Skin of body (tissue), 2 donors: ENCODE measurements around the gene TEX22. TPM values are rescaled to one million over a fixed set of nuclear protein-coding genes. Genes with fewer than 3 reads are reported as not detected.

Experiments used
- DNase-seq: peaks from one replicate; lab custom pipeline; 2025; lab: John Stamatoyannopoulos, UW
- total RNA-seq: library from RNA; depleted of rRNA; stranded (reverse); fragments of >200 nt; gene quantifications from one replicate; pipeline ENCODE4 v1.2.3, GENCODE V29; 2014

TEX22 gene
- total RNA-seq, 1 donor from 2014 or later: 0.20 TPM

DNA sequence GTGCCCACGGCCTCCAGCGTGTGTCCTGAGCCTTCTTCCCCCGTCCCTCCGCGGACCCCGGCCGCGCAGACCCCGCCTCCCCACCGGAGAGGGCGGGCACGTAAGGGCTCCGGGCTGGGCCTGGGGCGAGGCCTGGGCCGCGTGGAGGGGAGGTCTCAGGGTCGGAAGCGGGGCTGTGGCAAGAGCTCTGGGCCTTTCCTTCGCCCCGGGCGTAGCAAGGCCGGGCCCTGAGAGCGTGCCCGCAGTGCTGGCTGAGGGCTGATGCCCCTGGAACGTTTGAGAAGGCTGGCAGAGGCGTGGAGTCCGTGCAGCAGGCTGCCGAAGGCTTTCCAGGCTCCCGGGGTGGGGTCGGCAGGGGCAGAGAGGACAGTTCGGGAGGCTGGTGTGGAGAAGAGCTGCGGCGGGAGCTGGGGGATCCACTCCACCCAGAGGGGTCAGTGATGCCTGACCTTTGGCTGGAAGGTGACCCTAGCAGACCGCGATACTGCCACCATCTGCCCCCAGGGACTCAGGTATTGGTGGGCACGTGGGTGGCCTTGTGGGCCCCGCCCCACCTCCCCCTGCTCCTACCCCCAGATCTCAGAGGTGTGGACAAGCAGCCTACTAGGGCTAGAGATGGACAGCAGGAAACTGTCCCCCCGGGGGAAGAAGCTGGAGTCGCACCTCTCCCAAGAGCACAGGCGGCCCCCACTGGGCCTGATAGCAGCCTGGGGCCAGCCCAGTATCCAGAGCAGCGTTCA is 558 bp downstream of the TEX22 start:
- DNase-seq: no peak

DNA sequence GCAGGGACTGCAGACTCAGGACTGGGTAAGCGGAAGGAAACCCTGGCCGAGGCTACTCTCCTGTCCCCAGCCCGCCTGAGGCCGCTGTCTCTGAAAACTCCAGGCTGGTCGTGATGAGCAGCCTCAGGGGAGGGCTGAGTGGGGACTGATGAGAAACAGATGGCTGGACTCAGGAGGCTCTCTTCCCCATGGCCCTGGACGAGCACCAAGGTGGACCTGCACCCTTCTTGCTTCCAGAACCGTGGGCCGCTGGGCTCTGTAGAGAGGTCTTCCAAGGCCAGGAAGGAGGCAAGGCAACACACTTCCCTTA is 1.1 kb downstream of the TEX22 start:
- DNase-seq: no peak

DNA sequence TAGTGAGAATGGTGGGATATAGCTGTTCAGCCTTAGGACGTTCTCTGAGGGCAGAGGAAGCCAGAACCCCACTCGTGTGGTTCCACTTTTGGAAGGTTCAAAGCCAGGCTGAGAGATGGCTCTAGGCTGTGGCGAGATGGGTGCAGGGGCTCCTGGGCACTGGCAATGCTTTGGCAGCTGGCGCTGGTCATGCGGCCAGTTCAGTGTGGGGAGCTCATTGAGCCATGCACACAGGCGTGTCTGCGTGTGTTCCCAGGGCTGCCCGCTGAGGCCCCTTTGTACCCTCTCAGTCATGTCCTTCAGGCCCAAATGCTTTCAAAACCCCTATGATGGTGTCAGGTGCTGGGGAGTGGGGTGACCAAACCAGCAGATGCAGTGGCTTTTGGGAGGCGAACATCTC is 1.7 kb downstream of the TEX22 start:
- no peak for DNase-seq

DNA sequence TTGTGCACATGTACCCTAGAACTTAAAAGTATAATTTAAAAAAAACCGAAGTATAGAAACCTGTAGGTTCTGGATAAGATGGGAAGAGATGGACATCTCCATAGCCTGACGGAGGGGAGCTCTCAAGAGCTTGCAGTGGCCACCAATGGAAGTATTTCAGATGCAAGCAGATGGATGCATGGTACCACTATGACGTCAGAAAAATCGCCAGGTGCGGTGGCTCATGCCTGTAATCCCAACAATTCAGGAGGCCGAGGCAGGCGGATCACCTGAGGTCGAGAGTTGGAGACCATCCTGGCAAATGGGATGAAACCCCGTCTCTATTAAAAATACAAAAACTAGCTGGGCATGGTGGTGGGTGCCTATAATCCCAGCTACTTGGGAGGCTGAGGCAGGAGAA is 3.4 kb downstream of the TEX22 start:
- DNase-seq: no peak

GRCh38 chr14:105408592-105408991 is 10.3 kb downstream of the TEX22 start:
- DNase-seq: no peak

GRCh38 chr14:105409364-105409763 is 11.0 kb downstream of the TEX22 start:
- DNase-seq: no peak

DNA sequence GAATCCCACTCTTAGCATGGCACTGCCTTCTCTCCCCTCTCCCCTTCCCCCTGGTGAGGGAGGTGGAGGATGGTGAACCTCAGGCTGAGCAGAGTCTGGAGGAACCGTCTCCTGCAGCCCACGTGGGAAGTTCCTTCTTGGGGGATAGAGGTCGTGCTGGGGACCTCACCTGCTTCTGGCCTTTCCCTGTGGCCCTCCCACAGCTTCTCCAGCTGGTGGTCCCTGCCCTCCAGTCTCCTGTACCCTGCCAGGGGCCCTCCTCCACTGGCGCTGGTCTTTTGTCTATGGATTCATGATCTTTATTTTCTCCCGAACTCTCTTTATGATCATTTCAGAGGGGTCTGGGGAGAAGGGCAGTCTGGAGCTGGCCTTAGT is 12.3 kb downstream of the TEX22 start:
- DNase-seq: no peak

DNA sequence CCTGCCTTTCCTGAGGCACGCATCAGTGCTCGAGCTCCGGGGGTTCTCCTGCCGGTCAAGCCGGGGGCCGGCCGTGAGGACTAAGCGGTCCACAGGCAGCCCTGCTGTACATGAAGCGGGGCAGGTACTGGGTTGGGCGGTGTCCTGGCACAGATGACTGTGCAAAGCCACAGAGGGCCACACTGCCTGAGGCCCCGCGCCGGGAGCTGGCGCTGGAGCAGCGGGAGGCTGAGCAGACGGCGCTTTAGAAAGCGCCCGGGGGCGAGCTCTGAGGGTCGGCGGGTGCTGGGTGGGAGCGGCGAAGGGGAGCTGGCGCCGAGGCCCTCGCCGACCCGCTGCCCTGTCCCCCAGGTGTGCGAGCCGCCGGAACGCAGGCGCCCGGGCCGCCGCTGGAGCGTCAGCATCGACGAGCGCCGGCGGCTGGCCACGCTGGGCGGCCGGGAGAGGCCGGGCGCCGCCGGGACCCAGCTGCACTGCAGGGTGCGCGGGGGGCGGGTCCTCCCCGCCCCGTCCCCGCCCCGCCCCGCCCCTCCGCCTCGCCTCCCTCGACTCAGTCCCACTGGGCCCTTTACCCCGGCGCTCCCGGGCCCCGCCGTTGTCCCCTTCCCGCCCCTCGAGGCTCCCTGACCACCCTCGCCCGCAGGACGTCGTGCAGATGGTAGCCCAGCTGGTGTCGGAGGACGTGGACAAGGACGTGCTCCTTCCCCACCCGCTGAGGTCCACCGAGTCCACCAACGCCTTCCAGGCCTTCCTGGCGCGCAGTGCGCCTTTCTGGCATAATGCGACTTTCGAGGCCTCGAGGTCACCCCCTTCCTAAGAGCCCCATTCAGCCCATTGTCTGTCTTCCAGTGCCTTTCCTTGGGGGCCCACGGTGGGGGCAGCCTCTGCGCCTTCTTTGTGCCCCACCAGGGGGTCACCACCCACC is 12.9 kb downstream of the TEX22 start:
- no peak for DNase-seq

- no peak for DNase-seq
Measured at GRCh38 chr14:105411985-105412770, 13.8 kb downstream of the TEX22 start.

DNA sequence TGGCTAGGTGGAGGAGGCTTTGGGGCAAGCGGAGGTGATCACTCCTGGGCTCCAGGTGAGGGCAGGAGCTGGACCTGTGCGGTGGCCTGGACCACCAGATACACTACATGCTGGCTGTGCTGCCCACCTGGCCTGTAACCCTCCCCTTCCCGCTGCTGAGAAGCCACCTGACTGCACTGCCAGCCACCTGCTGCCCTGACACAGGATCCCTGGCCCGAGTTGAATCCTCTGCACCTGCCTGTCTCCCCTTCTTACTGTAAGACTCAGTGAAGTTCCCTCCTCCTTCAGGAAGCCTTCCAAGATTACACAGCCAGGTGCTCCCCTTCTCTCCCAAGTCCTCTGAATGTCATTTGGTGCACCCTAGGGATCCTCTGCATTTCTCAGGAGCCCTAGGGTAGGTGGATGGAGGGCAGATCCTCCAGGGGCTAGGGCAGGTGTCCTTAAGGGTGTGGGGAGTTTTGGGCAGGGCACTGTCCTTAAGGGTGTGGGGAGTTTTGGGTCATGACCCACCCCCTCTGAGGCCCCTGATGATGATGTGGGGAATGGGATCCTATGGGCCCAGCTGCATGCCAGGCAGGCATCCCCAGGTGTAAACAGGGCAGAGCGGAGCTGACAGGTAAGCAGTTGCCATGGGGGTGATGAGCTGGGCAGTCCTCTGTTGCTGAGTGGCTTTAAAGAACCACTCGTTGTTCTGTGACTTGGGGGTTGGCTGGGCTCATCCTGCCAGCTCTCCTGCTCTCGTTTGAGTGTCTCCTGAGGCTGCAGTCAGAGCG is 14.6 kb downstream of the TEX22 start:
- no peak for DNase-seq

DNA sequence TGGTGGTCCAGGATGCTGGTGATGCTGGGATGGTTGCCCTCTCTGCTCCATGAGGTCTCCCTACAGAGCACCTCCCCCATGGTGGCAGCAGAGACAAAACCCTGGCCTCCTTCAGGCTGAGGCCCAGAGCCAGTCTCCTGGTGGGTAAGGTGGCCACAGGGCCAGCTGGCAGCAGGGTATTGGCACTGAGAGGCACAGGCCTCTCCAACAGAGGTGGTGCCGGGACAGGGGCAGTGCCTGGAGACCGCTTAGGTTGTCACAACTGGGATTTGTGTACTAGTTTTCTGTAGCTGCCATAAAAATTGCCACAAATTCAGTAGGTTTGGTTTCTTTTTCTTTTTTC is 15.2 kb downstream of the TEX22 start:
- DNase-seq: no peak

GRCh38 chr14:105414456-105415371 is 16.4 kb downstream of the TEX22 start:
- DNase-seq: peak; percentile 74

GRCh38 chr14:105415481-105416428 is 17.4 kb downstream of the TEX22 start:
- no peak for DNase-seq

- DNase-seq: no peak
Measured at GRCh38 chr14:105416671-105417070, 18.3 kb downstream of the TEX22 start.

DNA sequence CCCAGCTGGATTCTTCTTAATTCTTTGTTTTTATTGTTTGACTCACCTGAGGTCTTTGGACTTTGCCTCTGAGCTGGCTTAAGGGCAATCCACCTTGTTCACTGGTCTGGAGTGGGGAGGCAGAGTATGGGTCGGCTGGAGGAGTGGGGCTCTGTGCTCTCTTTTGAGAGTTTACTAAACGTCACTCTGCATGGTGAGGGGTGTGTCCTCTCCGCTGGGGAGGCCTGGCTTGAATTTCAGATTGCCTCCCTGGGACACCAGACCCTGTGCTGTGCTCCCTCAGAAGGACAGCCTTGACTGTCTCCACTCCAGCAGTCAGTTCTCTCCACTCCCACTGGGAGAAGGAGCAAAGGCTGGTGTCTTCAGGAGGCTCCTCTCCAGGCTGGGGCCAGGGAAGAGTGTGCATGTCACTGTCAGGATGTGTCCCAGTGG is 19.4 kb downstream of the TEX22 start:
- DNase-seq: no peak

DNA sequence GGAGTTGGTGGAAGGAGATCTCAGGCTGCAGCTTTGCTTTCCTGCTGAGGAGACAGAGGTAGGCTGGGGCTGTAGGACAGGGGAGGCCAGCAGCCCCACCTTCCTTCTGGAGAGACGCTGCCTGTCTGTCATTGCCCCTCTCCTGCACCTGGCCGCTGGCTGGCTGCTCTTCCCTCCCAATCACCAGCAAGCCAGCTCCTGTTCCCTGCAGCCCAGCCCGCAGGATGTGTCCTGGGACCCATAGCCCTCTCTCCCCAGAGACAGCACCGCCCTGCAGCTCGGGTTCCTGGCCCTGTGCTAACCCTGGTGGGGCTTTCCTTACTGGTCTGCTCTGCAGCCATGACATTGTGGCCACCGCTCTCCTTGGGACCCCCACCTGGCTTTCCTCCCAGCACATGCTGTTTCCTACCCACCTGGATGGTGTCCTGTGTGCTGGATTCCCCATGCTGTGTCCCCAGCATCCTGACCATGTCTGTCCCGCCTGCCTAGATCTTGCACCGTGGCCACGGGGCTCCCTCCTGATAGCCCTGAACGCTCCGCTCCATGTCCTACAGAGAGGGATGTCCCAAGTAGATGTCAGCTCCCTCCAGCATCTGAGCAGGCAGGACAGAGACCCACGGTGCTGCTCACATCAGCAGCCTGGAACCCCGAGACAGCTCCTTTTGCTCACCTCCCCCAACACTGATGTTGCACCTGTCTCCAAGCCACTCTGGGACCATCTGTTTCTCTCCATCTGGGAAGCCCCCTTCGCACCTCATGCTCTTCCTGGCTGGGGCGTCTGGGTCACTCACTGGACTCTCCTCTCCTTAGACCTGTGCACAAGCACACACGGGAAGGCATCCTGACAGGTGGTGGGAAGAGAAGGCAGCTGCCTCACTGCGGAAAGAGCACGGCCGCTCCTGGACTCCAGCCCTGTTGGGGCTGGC is 20.2 kb downstream of the TEX22 start:
- no peak for DNase-seq

GRCh38 chr14:105419195-105420091 is 21.1 kb downstream of the TEX22 start, which contains the start of gene MTA1:
Gene MTA1 (plus strand): TSS chr14:105419827. CDS start chr14:105420036, 209 bp downstream.
- no peak for DNase-seq
